Activated B cell treated with CpG ODN at 0.5 μM for 24 hours (primary cell): Measurements from ENCODE around the gene CABP4. TPM values are rescaled to one million over a fixed set of nuclear protein-coding genes. Genes with fewer than 3 reads are reported as not detected.
A peak's percentile ranks its signal among the peaks of the same experiment; 100 is the strongest.

Experiments used
- ATAC-seq: fragments of 200-7000 bp; cut with Tn5 transposase; one replicate; pipeline ENCODE4 v1.10.0; 2021; ENCODE audit warnings: low read depth, mild to moderate bottlenecking, moderate library complexity
- CTCF ChIA-PET: fragments of 350-600 bp; sonication (Branson Sonifier 250); formaldehyde crosslinking; loops from one replicate; lab custom pipeline; 2021; ENCODE audit warnings: antibody characterized with exemption; lab: Charles Lee
- POLR2A ChIA-PET: fragments of 350-600 bp; sonication (Branson Sonifier 250); formaldehyde crosslinking; loops from one replicate; lab custom pipeline; 2021; ENCODE audit warnings: antibody characterized with exemption; lab: Charles Lee
- DNase-seq: peaks from one replicate; pipeline ENCODE4 v3.0.0; 2022
- H3K27ac Mint-ChIP-seq: one replicate; pipeline ENCODE4 v1.8.0; 2020; ENCODE audit warnings: mixed read lengths
- H3K27me3 Mint-ChIP-seq: one replicate; pipeline ENCODE4 v1.8.0; 2021; ENCODE audit warnings: mixed read lengths
- H3K36me3 Mint-ChIP-seq: one replicate; pipeline ENCODE4 v1.8.0; 2021; ENCODE audit warnings: low read depth, mixed read lengths
- H3K4me1 Mint-ChIP-seq: one replicate; pipeline ENCODE4 v1.8.0; 2021; ENCODE audit warnings: mixed read lengths
- H3K4me3 Mint-ChIP-seq: one replicate; pipeline ENCODE4 v1.8.0; 2020; ENCODE audit warnings: mild to moderate bottlenecking, mixed read lengths
- H3K9me3 Mint-ChIP-seq: one replicate; pipeline ENCODE4 v1.8.0; 2020; ENCODE audit warnings: mixed read lengths
- CTCF ChIP-seq: fragments of 200-600 bp; IDR thresholded peaks from one replicate; pipeline ENCODE4 v1.8.0; 2022; ENCODE audit warnings: antibody characterized with exemption, mild to moderate bottlenecking
- intact Hi-C: fragments of 100-400 bp; cut with micrococcal nuclease; formaldehyde crosslinking; loops from one replicate; pipeline ENCODE4 v1.15.1; 2024
- total RNA-seq: library from RNA; stranded (reverse); gene quantifications from 2 replicates; pipeline ENCODE4 v1.2.3, GENCODE V29; 2022

CABP4 gene
- total RNA-seq, 1 donor from 2014 or later: 3.0 TPM

GRCh38 chr11:67449116-67449844 is 5.9 kb upstream of the CABP4 start:
- intact Hi-C loops: no loop called here
- no peaks in the 10 kb centered on the region for H3K9me3 Mint-ChIP-seq
- ATAC-seq (no peak), DNase-seq (no peak)
- no peak for TF ChIP-seq CTCF
- peak overlapping the region; percentile 42 for H3K27ac Mint-ChIP-seq
- peaks cover 71% of the 10 kb centered on the region for H3K4me1 Mint-ChIP-seq
- CTCF ChIA-PET: interaction anchor here (1.4 kb wide), 1 partner anchor 47 kb away, joined by 6 read pairs; the partner anchor contains the start of gene PPP1CA
- POLR2A ChIA-PET: interaction anchor here (0.6 to 33.4 kb wide), 7 partner anchors 10 to 56 kb away, joined by 3 to 1417 read pairs (median 4); partner anchors contain the start of genes CABP4, CORO1B, GPR152 and PTPRCAP
- no peaks in the 10 kb centered on the region for H3K36me3 Mint-ChIP-seq
- no peak overlapping the region for H3K4me3 Mint-ChIP-seq
- H3K27me3 Mint-ChIP-seq: no peaks in the 10 kb centered on the region

GRCh38 chr11:67450796-67451657 is 4.1 kb upstream of the CABP4 start:
- no peak for TF ChIP-seq CTCF
- H3K27ac Mint-ChIP-seq: peak overlapping the region; percentile 18
- intact Hi-C loops: no loop called here
- POLR2A ChIA-PET: interaction anchor here (0.5 to 33.4 kb wide), 6 partner anchors 8 to 1363 kb away, joined by 3 to 1417 read pairs (median 8); partner anchors contain the start of genes CABP4, CORO1B, GPR152 and PTPRCAP
- ATAC-seq: no peak
- H3K4me1 Mint-ChIP-seq: peaks cover 57% of the 10 kb centered on the region
- no peak for DNase-seq
- H3K9me3 Mint-ChIP-seq: no peaks in the 10 kb centered on the region
- no peaks in the 10 kb centered on the region for H3K36me3 Mint-ChIP-seq
- H3K4me3 Mint-ChIP-seq: no peak overlapping the region
- CTCF ChIA-PET: no interaction called here
- H3K27me3 Mint-ChIP-seq: no peaks in the 10 kb centered on the region

- intact Hi-C loops: no loop called here
- ATAC-seq: no peak
- Mint-ChIP-seq H3K27me3 (no peaks in the 10 kb centered on the region), H3K4me1 (peaks cover 51% of the 10 kb centered on the region), H3K36me3 (no peaks in the 10 kb centered on the region), H3K27ac (peak overlapping the region; percentile 18), H3K9me3 (no peaks in the 10 kb centered on the region), H3K4me3 (no peak overlapping the region)
- CTCF ChIA-PET: no interaction called here
- TF ChIP-seq CTCF: no peak
- POLR2A ChIA-PET: interaction anchor here (1.1 to 33.4 kb wide), 3 partner anchors 8 to 69 kb away, joined by 7 to 1417 read pairs (median 1417); partner anchors contain the start of genes CABP4, CORO1B, GPR152 and PTPRCAP
- DNase-seq: no peak
Measured at GRCh38 chr11:67451658-67451976, 3.5 kb upstream of the CABP4 start.

- intact Hi-C loops: no loop called here
- ChIA-PET CTCF (no interaction called here), POLR2A (interaction anchor here (1.1 to 33.4 kb wide), 4 partner anchors 7 to 70 kb away, joined by 3 to 1417 read pairs (median 712); partner anchors contain the start of genes CABP4, CORO1B, GPR152 and PTPRCAP)
- Mint-ChIP-seq H3K36me3 (no peaks in the 10 kb centered on the region), H3K27me3 (no peaks in the 10 kb centered on the region), H3K4me1 (peaks cover 48% of the 10 kb centered on the region), H3K4me3 (no peak within 1 kb of the TSS), H3K9me3 (no peaks in the 10 kb centered on the region), H3K27ac (peak within 1 kb of the TSS; percentile 18)
- DNase-seq: no peak
- ATAC-seq: no peak
- no peak for TF ChIP-seq CTCF
Measured at GRCh38 chr11:67452141-67452952, 2.8 kb upstream of the CABP4 start, which contains the start of gene GPR152. TSS of gene GPR152 (minus strand) at chr11:67452729. CDS start at chr11:67452724, 5 bp downstream.
